ENCODE measurements around the gene CAND2. TPM values are rescaled to one million over a fixed set of nuclear protein-coding genes. Genes with fewer than 3 reads are reported as not detected.

The CAND2 gene
- total and polyA plus RNA-seq, 2 of the 8 experiments (the other 6 are each of a cell fraction or from before 2014, with no cell fraction given), result 8.7 TPM

DNA sequence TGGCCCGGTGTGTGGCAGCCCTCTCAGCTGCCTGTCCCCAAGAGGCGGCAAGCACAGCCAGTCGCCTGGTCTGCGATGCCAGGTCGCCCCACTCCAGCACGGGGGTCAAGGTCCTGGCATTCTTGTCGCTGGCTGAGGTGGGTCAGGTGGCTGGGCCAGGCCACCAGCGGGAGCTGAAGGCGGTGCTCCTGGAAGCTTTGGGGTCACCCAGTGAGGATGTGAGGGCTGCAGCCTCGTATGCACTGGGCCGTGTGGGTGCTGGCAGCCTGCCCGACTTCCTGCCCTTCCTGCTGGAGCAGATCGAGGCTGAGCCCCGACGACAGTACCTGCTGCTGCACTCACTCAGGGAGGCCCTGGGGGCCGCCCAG, 20.8 kb downstream of the CAND2 start:
- Histone ChIP-seq H2BK15ac (ENCODE audit: low read length) (no peak overlapping the region), H2AFZ (ENCODE audit: low read length) (no peak overlapping the region), H3K36me3 (ENCODE audit: control insufficient read depth in 2 of 4, insufficient read depth in 4 of 4, low read length in 3 of 4) (peaks cover 4 to 16% (median 9%) of the 10 kb centered on the region in 4 experiments; a peak in 5 of 8 replicates), H3K18ac (ENCODE audit: extremely low read depth, low read length) (no peak overlapping the region), H3K27me3 (replicated peaks in 1 of 4; ENCODE audit: control insufficient read depth in 3 of 4, extremely low read depth in 1 of 4, insufficient read depth in 3 of 4, low read length in 3 of 4) (no peaks in the 10 kb centered on the region), H3K4me2 (ENCODE audit: insufficient read depth in 1 of 2, low read depth in 2 of 2, low read length in 2 of 2) (no peak overlapping the region), H3K9ac (replicated peaks in 1 of 4; ENCODE audit: extremely low read depth in 1 of 4, low read depth in 3 of 4, low read length in 3 of 4) (no peak overlapping the region), H3K4ac (replicated peaks; ENCODE audit: insufficient read length, low read depth, low read length) (no peak overlapping the region), H4K20me1 (replicated peaks in 1 of 2; ENCODE audit: control insufficient read depth in 1 of 2, insufficient read depth in 2 of 2, low read length in 2 of 2) (peaks cover 2 to 3% of the 10 kb centered on the region in 2 experiments), H2BK120ac (replicated peaks; ENCODE audit: low read depth, low read length) (no peak overlapping the region), H4K8ac (ENCODE audit: extremely low read depth, insufficient read depth, low read length) (no peak overlapping the region), H4K91ac (replicated peaks; ENCODE audit: insufficient read length, low read length) (no peak overlapping the region), H3K14ac (ENCODE audit: insufficient read length) (no peak overlapping the region), H3K23me2 (ENCODE audit: low read depth, low read length) (no peaks in the 10 kb centered on the region), H3K23ac (ENCODE audit: insufficient read length) (no peak overlapping the region), H3K79me1 (ENCODE audit: low read depth, low read length) (no peaks in the 10 kb centered on the region), H3K4me3 (ENCODE audit: extremely low read depth in 1 of 4, insufficient read depth in 2 of 4, low read depth in 3 of 4, low read length in 4 of 4) (no peak overlapping the region), H3K27ac (ENCODE audit: low read depth, low read length) (no peak overlapping the region), H3K79me2 (ENCODE audit: control insufficient read depth in 1 of 2, insufficient read depth in 2 of 2, low read length in 2 of 2) (no peaks in the 10 kb centered on the region), H2BK5ac (ENCODE audit: low read depth, low read length) (no peak overlapping the region), H3K9me3 (ENCODE audit: insufficient read depth in 2 of 2, low read depth in 1 of 2, low read length in 1 of 2) (no peaks in the 10 kb centered on the region), H3K4me1 (replicated peaks in 1 of 4; ENCODE audit: control insufficient read depth in 3 of 4, insufficient read depth in 4 of 4, low read length in 3 of 4) (no peaks in the 10 kb centered on the region; a peak in 1 of 7 replicates), H2BK20ac (ENCODE audit: low read length) (no peak overlapping the region), H4K5ac (ENCODE audit: insufficient read length, low read depth, low read length) (no peak overlapping the region), H2AK5ac (ENCODE audit: low read depth, low read length) (no peak overlapping the region), H2BK12ac (ENCODE audit: low read depth, low read length) (no peak overlapping the region), H3K56ac (replicated peaks; ENCODE audit: insufficient read length, low read depth, low read length) (no peak overlapping the region)
- CTCF ChIA-PET (ENCODE audit: partially characterized antibody), result interaction anchor here (0.6 to 10.2 kb wide), 11 partner anchors 10 to 1013 kb away, joined by 3 to 83 read pairs (median 4); no protein-coding TSS in a partner anchor
- DNase-seq (ENCODE audit: low read depth in 1 of 2, low spot score in 2 of 2) (no peak), FAIRE-seq (no peak)
- WGBS, 2 experiments (ENCODE audit: extremely low coverage in 1 of 2, insufficient coverage in 1 of 2, insufficient read length in 1 of 2, insufficient replicate concordance in 2 of 2, low coverage in 1 of 2, low lambda C conversion rate in 2 of 2, missing lambda C conversion rate in 1 of 2), result 92% methylated on average over 12 of the region's 16 CpGs; no CpG with 5 or more reads in 1 of the 2 experiments
- TF ChIP-seq SAP30 (IDR thresholded peaks at IDR 0.05; ENCODE audit: insufficient read depth, insufficient replicate concordance, low read length), result no peak
- no peak for TF ChIP-seq TCF12 (IDR thresholded peaks at IDR 0.05; ENCODE audit: low read depth, low read length)
- no peak for TF ChIP-seq BRCA1 (IDR thresholded peaks at IDR 0.05; ENCODE audit: low read depth, low read length)
- TF ChIP-seq GABPA (IDR thresholded peaks at IDR 0.05; ENCODE audit: borderline replicate concordance, insufficient read depth, low read length), result no peak
- no peak for TF ChIP-seq HDAC6 (IDR thresholded peaks at IDR 0.05; ENCODE audit: low read depth, low read length)
- TF ChIP-seq BACH1 (IDR thresholded peaks at IDR 0.05; ENCODE audit: low read length), result no peak
- TF ChIP-seq CHD2 (IDR thresholded peaks at IDR 0.05; ENCODE audit: low read length), result no peak
- TF ChIP-seq SP4 (IDR thresholded peaks at IDR 0.05; ENCODE audit: low read length), result no peak
- POLR2A ChIA-PET (ENCODE audit: partially characterized antibody), result interaction anchor here (1.2 to 28.5 kb wide), 2 partner anchors 9 to 17 kb away, joined by 3 to 661 read pairs; partner anchors contain the start of gene RPL32

All from H1 (cell line).